H1 (cell line): ENCODE data around the gene MAP7. TPM values are rescaled to one million over a fixed set of nuclear protein-coding genes. Genes with fewer than 3 reads are reported as not detected.

Experiments used
- CHD2 ChIP-seq: IDR thresholded peaks from 2 replicates; pipeline ENCODE4 v1.6.1; 2012; ENCODE audit warnings: low read length, improper control_type of control experiment
- HDAC2 ChIP-seq, 2 experiments: fragments of 300-600 bp in 1 of 2; sonication (generic) in 1 of 2; IDR thresholded peaks; 2 replicates each; pipeline ENCODE4 v1.6.1; 2011 to 2012; ENCODE audit warnings: low read depth in 2 of 2, low read length in 2 of 2, mild to moderate bottlenecking in 2 of 2, moderate library complexity in 2 of 2, borderline replicate concordance in 1 of 2, inconsistent platforms in 1 of 2
- MAFK ChIP-seq: IDR thresholded peaks from 2 replicates; pipeline ENCODE4 v1.6.1; 2012; ENCODE audit warnings: low read depth, mild to moderate bottlenecking, improper control_type of control experiment, low read length
- YY1 ChIP-seq: IDR thresholded peaks from 2 replicates; pipeline ENCODE4 v1.6.1; 2011; ENCODE audit warnings: low read depth, mild to moderate bottlenecking, low read length
- polyA plus RNA-seq, 7 experiments: library from polyadenylated mRNA; depleted of rRNA in 3 of 7; stranded (reverse) in 5 of 7; unstranded in 2 of 7; fragments of >200 nt in 5 of 7; fragments of 200-250 nt in 2 of 7; gene quantifications; 1 replicate in 5 of 7; 2 replicates in 1 of 7; 4 replicates in 1 of 7; pipeline versions ENCODE4 v1.2.1 to v1.2.3, GENCODE V29; 2011 to 2013; ENCODE audit warnings: missing spikeins in 2 of 7, mixed read lengths in 2 of 7
- total RNA-seq: library from RNA; stranded (reverse); fragmentation: NEBNext Ultra II Directional; extraction: Animal tissue kit (Norgen Biotek cat#: 25700); gene quantifications from 2 replicates; pipeline ENCODE4 v1.2.1, GENCODE V29; 2021
- TF ChIP-seq, protein P1 (sequence below): IDR thresholded peaks from 2 replicates; pipeline ENCODE4 v1.6.1; 2011; ENCODE audit warnings: low read length, improper control_type of control experiment

Gene MAP7
- total and polyA plus RNA-seq, 2 of the 8 experiments (the other 6 are each of a cell fraction or from before 2014, with no cell fraction given) = 13.5 to 66.9 TPM

DNA sequence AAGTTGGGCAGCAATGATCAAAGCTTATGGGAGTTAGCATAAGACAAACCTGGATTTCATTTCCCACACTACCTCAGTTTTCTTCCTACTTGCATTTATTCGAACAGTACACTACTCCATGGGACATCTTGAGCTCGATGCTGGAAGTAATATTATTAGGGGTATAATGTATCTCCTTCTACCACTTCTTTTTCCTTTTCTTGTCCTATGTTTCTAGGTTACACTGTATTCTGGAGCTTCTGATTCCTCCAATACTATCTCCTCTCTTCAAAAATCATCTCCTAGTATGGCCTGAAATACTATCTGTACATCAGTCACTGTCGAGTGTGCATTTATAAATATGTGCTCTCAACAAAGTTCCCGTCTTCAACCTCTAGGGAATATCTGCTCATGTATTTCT, 124.4 kb downstream of the MAP7 start (continued):
- TF ChIP-seq, protein P1, sequence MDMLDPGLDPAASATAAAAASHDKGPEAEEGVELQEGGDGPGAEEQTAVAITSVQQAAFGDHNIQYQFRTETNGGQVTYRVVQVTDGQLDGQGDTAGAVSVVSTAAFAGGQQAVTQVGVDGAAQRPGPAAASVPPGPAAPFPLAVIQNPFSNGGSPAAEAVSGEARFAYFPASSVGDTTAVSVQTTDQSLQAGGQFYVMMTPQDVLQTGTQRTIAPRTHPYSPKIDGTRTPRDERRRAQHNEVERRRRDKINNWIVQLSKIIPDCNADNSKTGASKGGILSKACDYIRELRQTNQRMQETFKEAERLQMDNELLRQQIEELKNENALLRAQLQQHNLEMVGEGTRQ = no peak
- TF ChIP-seq YY1 = no peak
- no peak for TF ChIP-seq MAFK
- no peak for TF ChIP-seq CHD2
- no peak for TF ChIP-seq HDAC2 (IDR thresholded peaks at IDR 0.05; ENCODE audit: borderline replicate concordance in 1 of 2, low read depth in 2 of 2, low read length in 2 of 2)
